Lung microvascular endothelial cell (primary cell): Measurements from ENCODE around the gene COMMD9. TPM values are rescaled to one million over a fixed set of nuclear protein-coding genes. Genes with fewer than 3 reads are reported as not detected.
"Not testable (repeated sequence)": the region's sequence is repeated elsewhere in the genome, so short reads cannot be mapped to it uniquely, and the experiment has no call there.

Source experiments
- DNase-seq, 2 donors: peaks; one replicate each; pipeline versions ENCODE4 v3.0.0 to v3.0.0-alpha.2; 2010; ENCODE audit warnings: low read depth in 2 of 2
- total RNA-seq: library from RNA; depleted of rRNA; stranded (reverse); fragments of >200 nt; gene quantifications from 2 replicates; pipeline ENCODE4 v1.2.1, GENCODE V29; 2014

Gene COMMD9
- 12.5 and 17.0 TPM in 2 replicates for total RNA-seq

GRCh38 chr11:36289226-36289852, at the start of gene COMMD9:
COMMD9 (minus strand) TSS chr11:36289424; CDS start chr11:36289412, 12 bp downstream.
- peak; percentile 92 to 95 for DNase-seq

- DNase-seq, result peak; percentile 29 to 40
Observed at GRCh38 chr11:36333897-36334296, 44.7 kb upstream of the COMMD9 start.

- DNase-seq, result no peak
Observed at GRCh38 chr11:36333468-36333867, 44.2 kb upstream of the COMMD9 start.

GRCh38 chr11:36330411-36330810, 41.2 kb upstream of the COMMD9 start:
- no peak for DNase-seq

GRCh38 chr11:36328966-36329673, 39.9 kb upstream of the COMMD9 start:
- DNase-seq, result peak; percentile 7 to 25

GRCh38 chr11:36326524-36327419, 37.5 kb upstream of the COMMD9 start:
- no peak for DNase-seq

- not testable (repeated sequence) for DNase-seq
Observed at GRCh38 chr11:36325403-36325802, 36.2 kb upstream of the COMMD9 start.

GRCh38 chr11:36324956-36325355, 35.7 kb upstream of the COMMD9 start:
- not testable (repeated sequence) for DNase-seq

GRCh38 chr11:36317992-36318391, 28.8 kb upstream of the COMMD9 start:
- DNase-seq, result no peak

- DNase-seq, result no peak
Observed at GRCh38 chr11:36316049-36316448, 26.8 kb upstream of the COMMD9 start.

- no peak for DNase-seq
Observed at GRCh38 chr11:36314434-36314767, 25.2 kb upstream of the COMMD9 start.

GRCh38 chr11:36313750-36314433, 24.7 kb upstream of the COMMD9 start:
- DNase-seq, result no peak

- peak in 1 of 2 donors; percentile 22 for DNase-seq
Observed at GRCh38 chr11:36312611-36313472, 23.6 kb upstream of the COMMD9 start.

- no peak for DNase-seq
Observed at GRCh38 chr11:36311926-36312595, 22.8 kb upstream of the COMMD9 start.

- DNase-seq, result no peak
Observed at GRCh38 chr11:36309779-36310178, 20.6 kb upstream of the COMMD9 start.

GRCh38 chr11:36308577-36308976, 19.4 kb upstream of the COMMD9 start:
- peak in 1 of 2 donors; percentile 50 for DNase-seq

GRCh38 chr11:36306888-36307287, 17.7 kb upstream of the COMMD9 start:
- peak; percentile 33 to 64 for DNase-seq

- no peak for DNase-seq
Observed at GRCh38 chr11:36305047-36305446, 15.8 kb upstream of the COMMD9 start.

- no peak for DNase-seq
Observed at GRCh38 chr11:36304351-36304750, 15.1 kb upstream of the COMMD9 start.

- peak; percentile 40 to 82 for DNase-seq
Observed at GRCh38 chr11:36300650-36301049, 11.4 kb upstream of the COMMD9 start.
